A549 (cell line): Measurements from ENCODE around the gene NAV2. TPM values are rescaled to one million over a fixed set of nuclear protein-coding genes. Genes with fewer than 3 reads are reported as not detected.

Source experiments
- ATAC-seq, 2 experiments: fragments of 200-7000 bp in 1 of 2; fragments of >200 bp in 1 of 2; cut with Nextera tagmentation in 1 of 2; cut with Tn5 transposase in 1 of 2; 3 replicates each; pipeline versions ENCODE4 v1.8.0 to v1.9.1; 2018 to 2020; ENCODE audit warnings: mild to moderate bottlenecking in 1 of 2, moderate library complexity in 1 of 2
- CTCF ChIA-PET: fragments of 300-600 bp; sonication (Branson Sonifier 250); formaldehyde crosslinking; extraction: SDS; loops from one replicate; lab custom pipeline; 2021; ENCODE audit warnings: antibody characterized with exemption, inconsistent platforms; lab: Yijun Ruan, JAX
- POLR2A ChIA-PET: fragments of 350-600 bp; formaldehyde crosslinking; extraction: SDS; loops from one replicate; lab custom pipeline; 2021; ENCODE audit warnings: antibody characterized with exemption, inconsistent platforms; lab: Yijun Ruan, JAX
- DNase-seq, 2 experiments: peaks; one replicate each; pipeline versions ENCODE4 v3.0.0 to v3.0.0-alpha.2; 2011 to 2016; ENCODE audit warnings: low read depth in 1 of 2, low spot score in 1 of 2
- FAIRE-seq: peaks from 2 replicates; lab custom pipeline; 2011; peaks lifted over from hg19 to GRCh38; lab: Jason Lieb, UNC
- H3K27ac ChIP-seq, 2 experiments: fragments of >200 bp; sonication (Bioruptor Twin); formaldehyde crosslinking; 3 replicates each; pipeline ENCODE4 v1.5.1; 2016 to 2017
- H3K4me1 ChIP-seq: fragments of >200 bp; sonication (Bioruptor Twin); formaldehyde crosslinking; 3 replicates; pipeline ENCODE4 v1.6.1; 2016
- H3K4me2 ChIP-seq: fragments of >200 bp; sonication (Bioruptor Twin); formaldehyde crosslinking; 3 replicates; pipeline ENCODE4 v1.6.1; 2016
- H3K4me3 ChIP-seq: fragments of >200 bp; sonication (Bioruptor Twin); formaldehyde crosslinking; 3 replicates; pipeline ENCODE4 v1.5.1; 2016
- H3K9me3 ChIP-seq: fragments of >200 bp; sonication (Bioruptor Twin); formaldehyde crosslinking; 3 replicates; pipeline ENCODE4 v1.6.1; 2016
- BCL3 ChIP-seq: fragments of >200 bp; sonication (Bioruptor Twin); formaldehyde crosslinking; IDR thresholded peaks from 3 replicates; pipeline ENCODE4 v1.6.1; 2016
- CBX8 ChIP-seq: fragments of 200-600 bp; sonication (generic); IDR thresholded peaks from 2 replicates; pipeline ENCODE4 v1.6.1; 2016
- FOXS1 ChIP-seq: fragments of 250-450 bp; sonication (Bioruptor Pico); IDR thresholded peaks from 2 replicates; pipeline ENCODE4 v1.5.0; 2020; ENCODE audit warnings: mild to moderate bottlenecking, moderate library complexity
- GATA3 ChIP-seq: IDR thresholded peaks from 2 replicates; pipeline ENCODE4 v1.6.1; 2012; ENCODE audit warnings: borderline replicate concordance
- JUNB ChIP-seq: fragments of >200 bp; sonication (Bioruptor Twin); formaldehyde crosslinking; IDR thresholded peaks from 2 replicates; pipeline ENCODE4 v1.6.1; 2016
- KDM1A ChIP-seq: fragments of 200-600 bp; sonication (generic); IDR thresholded peaks from 2 replicates; pipeline ENCODE4 v1.6.1; 2016; ENCODE audit warnings: low read depth, mild to moderate bottlenecking
- NFE2L2 ChIP-seq: fragments of 150-350 bp; conservative IDR thresholded peaks from 2 replicates; pipeline ENCODE4 v1.6.1; 2014; ENCODE audit warnings: low read length
- PHF8 ChIP-seq: fragments of 200-600 bp; sonication (generic); IDR thresholded peaks from 2 replicates; pipeline ENCODE4 v1.6.1; 2016; ENCODE audit warnings: low read depth, mild to moderate bottlenecking, antibody characterized with exemption, moderate library complexity, borderline replicate concordance
- POLR2A ChIP-seq: IDR thresholded peaks from 2 replicates; pipeline ENCODE4 v1.6.1; 2012; ENCODE audit warnings: mild to moderate bottlenecking, low read length
- RAD21 ChIP-seq, 2 experiments: fragments of >200 bp in 1 of 2; sonication (Bioruptor Twin) in 1 of 2; formaldehyde crosslinking in 1 of 2; IDR thresholded peaks in 1 of 2; conservative IDR thresholded peaks in 1 of 2; 2 replicates in 1 of 2; 3 replicates in 1 of 2; pipeline ENCODE4 v1.6.1; 2012 to 2018; ENCODE audit warnings: inconsistent platforms in 1 of 2
- RCOR1 ChIP-seq: fragments of 150-350 bp; IDR thresholded peaks from 2 replicates; pipeline ENCODE4 v1.6.1; 2014; ENCODE audit warnings: antibody characterized with exemption, low read length, low read depth
- RNF2 ChIP-seq: fragments of 200-600 bp; sonication (generic); IDR thresholded peaks from 2 replicates; pipeline ENCODE4 v1.6.1; 2016; ENCODE audit warnings: low read depth, mild to moderate bottlenecking, antibody characterized with exemption, moderate library complexity, borderline replicate concordance
- SMC3 ChIP-seq: fragments of >200 bp; sonication (Bioruptor Twin); formaldehyde crosslinking; IDR thresholded peaks from 3 replicates; pipeline ENCODE4 v1.6.1; 2018; ENCODE audit warnings: inconsistent platforms
- TP53 ChIP-seq: fragments of 250-450 bp; sonication (Bioruptor Pico); IDR thresholded peaks from 2 replicates; pipeline ENCODE4 v1.5.0; 2021; ENCODE audit warnings: mild to moderate bottlenecking, moderate library complexity
- WGBS: methylation state at CpG from one replicate; pipeline ENCODE4 v1.1.6; 2017; ENCODE audit errors: missing lambda C conversion rate; 5-methylcytosine and 5-hydroxymethylcytosine counted together
- polyA plus RNA-seq, 4 experiments: library from polyadenylated mRNA; depleted of rRNA in 3 of 4; stranded (reverse); fragments of >200 nt; fragmentation: RNase III in 1 of 4; extraction: RNeasy Plus Mini Kit Qiagen cat#74134 plus additional on column Dnase treatment in 1 of 4; gene quantifications; 2 replicates in 3 of 4; 3 replicates in 1 of 4; pipeline ENCODE4 v1.2.3, GENCODE V29; 2011 to 2017
- TF ChIP-seq, protein P1 (sequence below): IDR thresholded peaks from 2 replicates; pipeline ENCODE4 v1.6.1; 2012; ENCODE audit warnings: low read depth, borderline replicate concordance
- TF ChIP-seq, protein P2 (sequence below): fragments of 150-350 bp; IDR thresholded peaks from 2 replicates; pipeline ENCODE4 v1.6.1; 2014; ENCODE audit warnings: low read depth, mild to moderate bottlenecking, low read length
- TF ChIP-seq, protein P3 (sequence below): IDR thresholded peaks from 2 replicates; pipeline ENCODE4 v1.6.1; 2012
- TF ChIP-seq, protein P4 (sequence below): fragments of 250-450 bp; sonication (Bioruptor Pico); IDR thresholded peaks from 2 replicates; pipeline ENCODE4 v1.5.0; 2021; ENCODE audit warnings: mild to moderate bottlenecking, moderate library complexity, borderline replicate concordance
- TF ChIP-seq, protein P5 (sequence below): fragments of >200 bp; sonication (Bioruptor Twin); formaldehyde crosslinking; IDR thresholded peaks from 3 replicates; pipeline ENCODE4 v1.5.1; 2016

Gene NAV2
- polyA plus RNA-seq, 2 of the 4 experiments (the other 2 are of a cell fraction), result 4.9 to 19.8 TPM

DNA sequence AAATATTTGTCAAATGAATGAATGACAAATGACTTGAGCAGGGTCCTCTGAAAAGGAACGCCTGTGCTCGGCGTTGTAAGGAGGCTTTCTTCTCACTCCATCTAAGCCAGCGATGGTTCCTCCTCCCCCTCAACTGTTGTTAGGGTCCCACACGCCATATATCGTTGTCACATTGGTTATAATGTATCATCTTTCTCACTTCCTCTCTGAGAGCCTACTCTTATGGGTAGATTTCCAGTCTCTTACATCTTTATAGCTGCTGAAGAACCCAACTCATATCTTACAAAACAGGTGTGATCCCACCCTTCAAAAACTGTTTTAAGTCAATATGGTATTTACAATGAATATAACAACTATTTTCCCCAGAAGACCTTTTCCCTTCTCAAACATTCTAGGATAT lies 81.5 kb downstream of the NAV2 start:
- Histone ChIP-seq H3K4me3 (no peak overlapping the region), H3K27ac (no peak overlapping the region), H3K4me2 (no peak overlapping the region), H3K4me1 (no peaks in the 10 kb centered on the region), H3K9me3 (no peaks in the 10 kb centered on the region)
- ChIA-PET CTCF (no interaction called here), POLR2A (no interaction called here)
- no peak for DNase-seq
- no peak for FAIRE-seq
- no peak for TF ChIP-seq BCL3
- TF ChIP-seq, protein P1, sequence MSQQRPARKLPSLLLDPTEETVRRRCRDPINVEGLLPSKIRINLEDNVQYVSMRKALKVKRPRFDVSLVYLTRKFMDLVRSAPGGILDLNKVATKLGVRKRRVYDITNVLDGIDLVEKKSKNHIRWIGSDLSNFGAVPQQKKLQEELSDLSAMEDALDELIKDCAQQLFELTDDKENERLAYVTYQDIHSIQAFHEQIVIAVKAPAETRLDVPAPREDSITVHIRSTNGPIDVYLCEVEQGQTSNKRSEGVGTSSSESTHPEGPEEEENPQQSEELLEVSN, result no peak
- no peak for ATAC-seq
- WGBS, result 88% methylated on average over 6 of the region's 6 CpGs

DNA sequence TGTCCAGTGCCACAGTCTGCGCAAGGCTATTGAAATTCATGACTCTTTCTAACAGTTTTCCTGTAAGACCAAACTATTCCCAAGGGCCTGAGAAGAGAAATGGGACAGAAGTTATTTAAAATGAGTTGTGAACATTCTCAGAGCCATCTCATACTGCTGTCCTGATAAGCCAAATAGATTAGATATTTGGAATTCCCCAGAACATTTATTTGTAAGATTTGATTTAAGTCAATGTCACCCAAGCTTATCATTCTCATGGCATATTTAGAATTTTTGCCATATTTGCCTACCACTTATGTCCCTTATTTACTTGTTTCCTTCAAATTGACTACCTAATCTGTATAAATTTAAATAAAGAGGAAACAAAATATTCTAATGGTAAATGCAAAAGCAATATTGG lies 82.4 kb downstream of the NAV2 start:
- ATAC-seq (no peak), FAIRE-seq (no peak), DNase-seq (no peak)
- H3K4me1 ChIP-seq, result no peaks in the 10 kb centered on the region
- no peaks in the 10 kb centered on the region for H3K9me3 ChIP-seq
- ChIA-PET POLR2A (no interaction called here), CTCF (interaction anchor here (0.7 to 1.8 kb wide), 3 partner anchors 52 to 527 kb away, joined by 3 to 5 read pairs (median 3); no protein-coding TSS in a partner anchor)
- H3K27ac ChIP-seq, result no peak overlapping the region
- no peak for TF ChIP-seq JUNB
- TF ChIP-seq NFE2L2, result no peak
- no peak for TF ChIP-seq TP53 (CRISPR knock-in tag)
- TF ChIP-seq, protein P2, sequence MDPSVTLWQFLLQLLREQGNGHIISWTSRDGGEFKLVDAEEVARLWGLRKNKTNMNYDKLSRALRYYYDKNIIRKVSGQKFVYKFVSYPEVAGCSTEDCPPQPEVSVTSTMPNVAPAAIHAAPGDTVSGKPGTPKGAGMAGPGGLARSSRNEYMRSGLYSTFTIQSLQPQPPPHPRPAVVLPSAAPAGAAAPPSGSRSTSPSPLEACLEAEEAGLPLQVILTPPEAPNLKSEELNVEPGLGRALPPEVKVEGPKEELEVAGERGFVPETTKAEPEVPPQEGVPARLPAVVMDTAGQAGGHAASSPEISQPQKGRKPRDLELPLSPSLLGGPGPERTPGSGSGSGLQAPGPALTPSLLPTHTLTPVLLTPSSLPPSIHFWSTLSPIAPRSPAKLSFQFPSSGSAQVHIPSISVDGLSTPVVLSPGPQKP, result no peak
- TF ChIP-seq, protein P3, sequence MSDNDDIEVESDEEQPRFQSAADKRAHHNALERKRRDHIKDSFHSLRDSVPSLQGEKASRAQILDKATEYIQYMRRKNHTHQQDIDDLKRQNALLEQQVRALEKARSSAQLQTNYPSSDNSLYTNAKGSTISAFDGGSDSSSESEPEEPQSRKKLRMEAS, result no peak
- no peak for TF ChIP-seq KDM1A
- no peak for TF ChIP-seq RCOR1
- TF ChIP-seq POLR2A, result no peak
- no peak for TF ChIP-seq GATA3
- no peak for TF ChIP-seq RNF2
- no peak for TF ChIP-seq RAD21 (conservative IDR thresholded peaks at IDR 0.05 in 1 of 2, IDR thresholded peaks at IDR 0.05 in 1 of 2)
- TF ChIP-seq SMC3, result no peak
- TF ChIP-seq, protein P4, sequence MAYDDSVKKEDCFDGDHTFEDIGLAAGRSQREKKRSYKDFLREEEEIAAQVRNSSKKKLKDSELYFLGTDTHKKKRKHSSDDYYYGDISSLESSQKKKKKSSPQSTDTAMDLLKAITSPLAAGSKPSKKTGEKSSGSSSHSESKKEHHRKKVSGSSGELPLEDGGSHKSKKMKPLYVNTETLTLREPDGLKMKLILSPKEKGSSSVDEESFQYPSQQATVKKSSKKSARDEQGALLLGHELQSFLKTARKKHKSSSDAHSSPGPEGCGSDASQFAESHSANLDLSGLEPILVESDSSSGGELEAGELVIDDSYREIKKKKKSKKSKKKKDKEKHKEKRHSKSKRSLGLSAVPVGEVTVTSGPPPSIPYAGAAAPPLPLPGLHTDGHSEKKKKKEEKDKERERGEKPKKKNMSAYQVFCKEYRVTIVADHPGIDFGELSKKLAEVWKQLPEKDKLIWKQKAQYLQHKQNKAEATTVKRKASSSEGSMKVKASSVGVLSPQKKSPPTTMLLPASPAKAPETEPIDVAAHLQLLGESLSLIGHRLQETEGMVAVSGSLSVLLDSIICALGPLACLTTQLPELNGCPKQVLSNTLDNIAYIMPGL (CRISPR knock-in tag), result no peak
- TF ChIP-seq, all 56 proteins: peak for 0
- H3K4me2 ChIP-seq, result no peak overlapping the region
- H3K4me3 ChIP-seq, result no peak overlapping the region
- WGBS, result 85% methylated on average over 1 of the region's 1 CpG

DNA sequence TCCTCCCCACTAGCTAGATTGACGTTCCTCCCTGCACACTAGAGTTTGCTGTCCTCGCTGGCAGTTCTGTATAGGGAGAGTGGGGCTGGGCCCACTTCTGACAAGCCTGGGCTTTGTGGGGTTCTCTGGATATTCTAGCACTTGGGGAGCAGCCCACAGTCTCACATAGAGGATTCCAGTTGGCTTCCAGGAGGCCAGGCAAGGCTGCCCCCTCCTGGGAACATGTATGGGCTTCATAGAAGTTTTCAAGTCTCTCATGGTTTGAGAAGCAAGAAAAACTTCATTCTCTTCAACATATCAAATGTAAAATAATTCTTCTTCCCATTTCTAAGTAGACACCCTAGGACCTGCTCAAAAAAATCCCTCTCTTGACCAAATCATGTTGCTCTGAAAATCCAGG lies 87.5 kb downstream of the NAV2 start:
- TF ChIP-seq CBX8, result no peak
- peak in 1 of 2 experiments; percentile 47; a peak in 2 of 5 replicates for TF ChIP-seq RAD21 (conservative IDR thresholded peaks at IDR 0.05 in 1 of 2, IDR thresholded peaks at IDR 0.05 in 1 of 2)
- TF ChIP-seq FOXS1 (CRISPR knock-in tag), result no peak
- no peak for TF ChIP-seq PHF8
- TF ChIP-seq, protein P4 (CRISPR knock-in tag), result no peak
- TF ChIP-seq, protein P5, sequence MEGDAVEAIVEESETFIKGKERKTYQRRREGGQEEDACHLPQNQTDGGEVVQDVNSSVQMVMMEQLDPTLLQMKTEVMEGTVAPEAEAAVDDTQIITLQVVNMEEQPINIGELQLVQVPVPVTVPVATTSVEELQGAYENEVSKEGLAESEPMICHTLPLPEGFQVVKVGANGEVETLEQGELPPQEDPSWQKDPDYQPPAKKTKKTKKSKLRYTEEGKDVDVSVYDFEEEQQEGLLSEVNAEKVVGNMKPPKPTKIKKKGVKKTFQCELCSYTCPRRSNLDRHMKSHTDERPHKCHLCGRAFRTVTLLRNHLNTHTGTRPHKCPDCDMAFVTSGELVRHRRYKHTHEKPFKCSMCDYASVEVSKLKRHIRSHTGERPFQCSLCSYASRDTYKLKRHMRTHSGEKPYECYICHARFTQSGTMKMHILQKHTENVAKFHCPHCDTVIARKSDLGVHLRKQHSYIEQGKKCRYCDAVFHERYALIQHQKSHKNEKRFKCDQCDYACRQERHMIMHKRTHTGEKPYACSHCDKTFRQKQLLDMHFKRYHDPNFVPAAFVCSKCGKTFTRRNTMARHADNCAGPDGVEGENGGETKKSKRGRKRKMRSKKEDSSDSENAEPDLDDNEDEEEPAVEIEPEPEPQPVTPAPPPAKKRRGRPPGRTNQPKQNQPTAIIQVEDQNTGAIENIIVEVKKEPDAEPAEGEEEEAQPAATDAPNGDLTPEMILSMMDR, result 0 out of 3 replicates have a peak, but pooled peaks have one; percentile 11
- TF ChIP-seq, protein P2, result no peak
- H3K9me3 ChIP-seq, result no peaks in the 10 kb centered on the region
- ChIA-PET CTCF (interaction anchor here (0.6 to 2.5 kb wide), 7 partner anchors 9 to 451 kb away, joined by 3 to 11 read pairs (median 4); no protein-coding TSS in a partner anchor), POLR2A (no interaction called here)
- no peak for FAIRE-seq
- no peak overlapping the region for H3K4me3 ChIP-seq
- ATAC-seq, result peak in 1 of 2 experiments; percentile 58; a peak in 3 of 6 replicates
- H3K4me2 ChIP-seq, result no peak overlapping the region
- WGBS, result 56% methylated on average over 2 of the region's 2 CpGs
- no peak for DNase-seq
- peaks cover 13% of the 10 kb centered on the region; the same call in 2 of the 3 replicates for H3K4me1 ChIP-seq
- H3K27ac ChIP-seq, result no peak overlapping the region
